ENCODE measurements around the gene NCAN. TPM values are rescaled to one million over a fixed set of nuclear protein-coding genes. Genes with fewer than 3 reads are reported as not detected.

The NCAN gene
- total RNA-seq, 1 experiment from 2014 or later, result 0.15 TPM

DNA sequence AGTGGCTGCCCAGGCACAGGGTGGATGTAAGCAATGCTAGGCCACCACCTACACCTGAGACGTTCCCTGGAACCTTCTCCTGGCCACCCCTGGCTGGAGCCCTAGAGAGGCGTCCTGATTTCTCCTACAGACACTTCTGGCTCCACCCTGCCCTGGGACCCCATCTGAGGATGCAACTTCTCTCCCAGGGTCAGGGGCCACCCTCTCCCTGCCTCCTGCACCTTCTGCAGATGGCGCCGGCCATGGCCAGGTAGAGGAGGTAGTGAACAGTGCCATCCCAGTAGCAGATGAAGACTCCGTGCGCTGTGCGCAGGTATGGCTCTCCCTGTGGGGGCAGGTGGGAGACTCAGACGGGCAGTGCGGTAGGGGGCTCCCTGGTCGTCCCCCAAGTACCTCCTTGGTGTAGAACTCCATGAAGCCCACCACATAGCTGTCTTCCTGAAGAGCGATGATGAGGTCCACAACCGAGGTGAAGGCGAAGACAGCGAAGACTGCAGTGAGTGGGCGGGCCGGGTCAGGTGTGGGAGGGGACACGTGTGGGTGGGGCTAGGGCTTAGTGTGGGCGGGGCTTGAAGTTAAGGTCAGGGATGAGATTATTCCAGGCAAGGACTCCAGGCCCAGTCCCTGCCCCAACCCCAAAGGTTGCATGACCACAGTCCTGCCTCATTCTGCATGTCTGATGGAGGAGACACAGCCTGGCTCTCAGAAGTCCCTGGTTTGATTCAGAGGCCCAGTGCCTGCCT, 58.4 kb downstream of the NCAN start:
- no TSS peak for BruUV-seq (replicated peaks)
- DNase-seq (ENCODE audit: low read depth, low spot score) (no peak), ATAC-seq (no peak)
- Histone ChIP-seq H3K4me3 (ENCODE audit: low read depth in 2 of 2, low read length in 2 of 2) (no peak overlapping the region), H3K36me3 (ENCODE audit: control insufficient read depth, insufficient read depth, low read length) (no peaks in the 10 kb centered on the region), H3K27me3 (ENCODE audit: control insufficient read depth, insufficient read depth, low read length) (no peaks in the 10 kb centered on the region), H3K9me3 (ENCODE audit: control insufficient read depth, insufficient read depth, low read depth, low read length) (no peaks in the 10 kb centered on the region), H3K27ac (ENCODE audit: low read length) (no peak overlapping the region), H3K4me1 (ENCODE audit: control insufficient read depth, insufficient read depth, low read length) (no peaks in the 10 kb centered on the region)
- intact Hi-C loops (cut with micrococcal nuclease; ENCODE audit: unreplicated experiment), result no loop called here
- ChIA-PET CTCF (no interaction called here), POLR2A (no interaction called here)
- in situ Hi-C loops (cut with HindIII; ENCODE audit: low pct_unique_long_range_greater_than_20kb, low sequenced_read_pairs), result no loop called here
- TF ChIP-seq CTCF (IDR thresholded peaks at IDR 0.05) (no peak), POLR2AphosphoS5 (IDR thresholded peaks at IDR 0.05; ENCODE audit: low read depth, low read length) (no peak)
- TF ChIP-seq, protein P1, sequence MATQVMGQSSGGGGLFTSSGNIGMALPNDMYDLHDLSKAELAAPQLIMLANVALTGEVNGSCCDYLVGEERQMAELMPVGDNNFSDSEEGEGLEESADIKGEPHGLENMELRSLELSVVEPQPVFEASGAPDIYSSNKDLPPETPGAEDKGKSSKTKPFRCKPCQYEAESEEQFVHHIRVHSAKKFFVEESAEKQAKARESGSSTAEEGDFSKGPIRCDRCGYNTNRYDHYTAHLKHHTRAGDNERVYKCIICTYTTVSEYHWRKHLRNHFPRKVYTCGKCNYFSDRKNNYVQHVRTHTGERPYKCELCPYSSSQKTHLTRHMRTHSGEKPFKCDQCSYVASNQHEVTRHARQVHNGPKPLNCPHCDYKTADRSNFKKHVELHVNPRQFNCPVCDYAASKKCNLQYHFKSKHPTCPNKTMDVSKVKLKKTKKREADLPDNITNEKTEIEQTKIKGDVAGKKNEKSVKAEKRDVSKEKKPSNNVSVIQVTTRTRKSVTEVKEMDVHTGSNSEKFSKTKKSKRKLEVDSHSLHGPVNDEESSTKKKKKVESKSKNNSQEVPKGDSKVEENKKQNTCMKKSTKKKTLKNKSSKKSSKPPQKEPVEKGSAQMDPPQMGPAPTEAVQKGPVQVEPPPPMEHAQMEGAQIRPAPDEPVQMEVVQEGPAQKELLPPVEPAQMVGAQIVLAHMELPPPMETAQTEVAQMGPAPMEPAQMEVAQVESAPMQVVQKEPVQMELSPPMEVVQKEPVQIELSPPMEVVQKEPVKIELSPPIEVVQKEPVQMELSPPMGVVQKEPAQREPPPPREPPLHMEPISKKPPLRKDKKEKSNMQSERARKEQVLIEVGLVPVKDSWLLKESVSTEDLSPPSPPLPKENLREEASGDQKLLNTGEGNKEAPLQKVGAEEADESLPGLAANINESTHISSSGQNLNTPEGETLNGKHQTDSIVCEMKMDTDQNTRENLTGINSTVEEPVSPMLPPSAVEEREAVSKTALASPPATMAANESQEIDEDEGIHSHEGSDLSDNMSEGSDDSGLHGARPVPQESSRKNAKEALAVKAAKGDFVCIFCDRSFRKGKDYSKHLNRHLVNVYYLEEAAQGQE (IDR thresholded peaks at IDR 0.05; ENCODE audit: insufficient read depth in 1 of 2, low read depth in 2 of 2, low read length in 1 of 2), result no peak

DNA sequence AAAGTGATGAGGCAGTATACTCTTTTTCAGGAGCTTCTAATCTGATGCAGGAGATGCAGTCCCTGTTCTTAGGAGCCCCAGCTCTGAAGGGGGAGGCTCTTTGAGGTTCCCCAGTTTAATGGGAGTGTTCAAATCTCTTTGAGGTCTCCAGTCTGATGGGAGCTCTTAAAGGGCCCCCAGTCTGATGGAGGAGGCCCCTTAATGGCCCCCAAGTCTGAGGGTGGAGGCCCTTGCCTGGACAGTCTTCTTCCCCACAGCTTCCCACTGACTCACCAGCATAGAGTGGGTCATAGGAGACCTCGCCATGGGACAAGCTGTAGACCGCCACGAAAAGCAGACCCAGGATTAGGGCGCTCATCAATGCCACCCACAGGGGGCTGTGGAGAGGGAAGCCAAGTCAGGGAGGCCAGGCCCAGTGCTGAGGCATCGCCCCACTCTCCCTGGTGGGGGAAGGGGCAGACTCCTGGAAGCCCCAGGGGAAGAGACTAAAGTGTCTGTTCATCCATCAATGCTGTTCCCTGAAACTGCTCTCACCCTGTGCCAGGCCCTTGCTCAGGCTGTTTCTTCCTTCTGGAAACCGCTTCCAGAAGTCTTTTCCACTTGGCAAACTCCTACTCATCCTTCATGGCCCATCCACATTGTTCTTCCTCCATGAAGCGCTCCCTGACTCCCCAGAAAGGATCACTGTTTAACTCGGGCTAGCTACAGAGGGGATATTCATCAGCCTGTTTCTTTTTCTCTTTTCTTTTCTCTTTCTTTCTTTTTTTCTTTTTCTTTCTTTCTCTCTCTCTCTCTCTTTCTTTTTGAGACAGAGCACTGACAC, 59.2 kb downstream of the NCAN start:
- no peaks in the 10 kb centered on the region for H3K36me3 ChIP-seq (ENCODE audit: control insufficient read depth, insufficient read depth, low read length)
- no peak overlapping the region for H3K27ac ChIP-seq (ENCODE audit: low read length)
- POLR2A ChIA-PET, result no interaction called here
- intact Hi-C loops (cut with micrococcal nuclease; ENCODE audit: unreplicated experiment) (no loop called here), in situ Hi-C loops (cut with HindIII; ENCODE audit: low pct_unique_long_range_greater_than_20kb, low sequenced_read_pairs) (no loop called here)
- TF ChIP-seq SIN3A (IDR thresholded peaks at IDR 0.05; ENCODE audit: borderline replicate concordance, insufficient read depth, low read depth, low read length), result no peak
- TF ChIP-seq, protein P1 (IDR thresholded peaks at IDR 0.05; ENCODE audit: insufficient read depth in 1 of 2, low read depth in 2 of 2, low read length in 1 of 2), result no peak
- no peak for TF ChIP-seq POLR2AphosphoS5 (IDR thresholded peaks at IDR 0.05; ENCODE audit: low read depth, low read length)
- no peak for TF ChIP-seq CTCF (IDR thresholded peaks at IDR 0.05)
- TF ChIP-seq TCF7L2 (IDR thresholded peaks at IDR 0.05; ENCODE audit: low read depth, low read length), result no peak
- DNase-seq (ENCODE audit: low read depth, low spot score) (no peak), ATAC-seq (no peak)
- no peaks in the 10 kb centered on the region for H3K9me3 ChIP-seq (ENCODE audit: control insufficient read depth, insufficient read depth, low read depth, low read length)
- H3K27me3 ChIP-seq (ENCODE audit: control insufficient read depth, insufficient read depth, low read length), result no peaks in the 10 kb centered on the region
- H3K4me1 ChIP-seq (ENCODE audit: control insufficient read depth, insufficient read depth, low read length), result no peaks in the 10 kb centered on the region
- no peak overlapping the region for H3K4me3 ChIP-seq (ENCODE audit: low read depth in 2 of 2, low read length in 2 of 2)
- CTCF ChIA-PET, result no interaction called here
- BruUV-seq (replicated peaks), result no TSS peak
